Upper lobe of left lung (tissue), 6 donors: ENCODE results near the gene PCDHA5. TPM values are rescaled to one million over a fixed set of nuclear protein-coding genes. Genes with fewer than 3 reads are reported as not detected.
"Not testable (repeated sequence)": the region's sequence is repeated elsewhere in the genome, so short reads cannot be mapped to it uniquely, and the experiment has no call there.

Experiments
- ATAC-seq, 2 donors: fragments of 200-7000 bp; cut with Tn5 transposase; one replicate each; pipeline ENCODE4 v1.9.1; 2022; ENCODE audit warnings: mild to moderate bottlenecking in 2 of 2, moderate library complexity in 2 of 2; ENCODE audit not compliant: low FRiP score in 2 of 2
- DNase-seq, 2 donors: peaks; one replicate each; pipeline ENCODE4 v3.0.0-alpha.2; 2019 to 2020
- H3K27ac ChIP-seq, 4 donors: fragments of 200-600 bp; sonication (generic); one replicate each; pipeline ENCODE4 v1.5.1; 2016 to 2019
- H3K27me3 ChIP-seq, 4 donors: fragments of 200-600 bp; sonication (generic); one replicate each; pipeline ENCODE4 v1.5.1; 2017 to 2019
- H3K36me3 ChIP-seq, 4 donors: fragments of 200-600 bp; sonication (generic); one replicate each; pipeline ENCODE4 v1.5.1; 2016 to 2019
- H3K4me1 ChIP-seq, 4 donors: fragments of 200-600 bp; sonication (generic); one replicate each; pipeline ENCODE4 v1.5.1; 2018 to 2019
- H3K4me3 ChIP-seq, 4 donors: fragments of 200-600 bp; sonication (generic); one replicate each; pipeline ENCODE4 v1.5.1; 2017 to 2019; ENCODE audit warnings: mild to moderate bottlenecking in 2 of 4, moderate library complexity in 1 of 4
- H3K9me3 ChIP-seq, 4 donors: fragments of 200-600 bp; sonication (generic); one replicate each; pipeline ENCODE4 v1.5.1; 2018 to 2019
- CTCF ChIP-seq, 6 experiments: fragments of 450-650 bp in 4 of 6; fragments of 200-600 bp in 2 of 6; sonication (generic) in 2 of 6; IDR thresholded peaks; one replicate each; pipeline ENCODE4 v1.5.1; 2016 to 2019; ENCODE audit warnings: antibody characterized with exemption in 6 of 6
- EP300 ChIP-seq, 4 donors: sonication (generic); formaldehyde crosslinking; IDR thresholded peaks; one replicate each; pipeline ENCODE4 v1.5.1; 2017; ENCODE audit warnings: antibody characterized with exemption in 4 of 4, control low read depth in 2 of 4
- POLR2A ChIP-seq, 4 donors: fragments of 450-650 bp; IDR thresholded peaks; one replicate each; pipeline ENCODE4 v1.5.1; 2016 to 2017; ENCODE audit warnings: antibody characterized with exemption in 4 of 4, mild to moderate bottlenecking in 2 of 4
- POLR2AphosphoS5 ChIP-seq, 2 donors: sonication (generic); formaldehyde crosslinking; IDR thresholded peaks; one replicate each; pipeline ENCODE4 v1.5.1; 2017; ENCODE audit warnings: antibody characterized with exemption in 2 of 2
- WGBS, 2 donors: methylation state at CpG; one replicate each; pipeline ENCODE4 v1.1.5; 2017 to 2018; 5-methylcytosine and 5-hydroxymethylcytosine counted together
- total RNA-seq, 6 donors: library from RNA; depleted of rRNA in 4 of 6; stranded (reverse); fragments of >200 nt in 4 of 6; gene quantifications; one replicate each; pipeline versions ENCODE4 v1.1.0 to v1.2.1, GENCODE V29; 2016 to 2021
- donor health status: DM: no; HTN: no; CAD: no; lungs with moderate emphysema.
- donor health status: DM: no; HTN: yes; CAD: no; lungs with severe emphysema.

The PCDHA5 gene
- total RNA-seq, 6 donors from 2014 or later: 0.15 to 1.4 (median 0.72) TPM

DNA sequence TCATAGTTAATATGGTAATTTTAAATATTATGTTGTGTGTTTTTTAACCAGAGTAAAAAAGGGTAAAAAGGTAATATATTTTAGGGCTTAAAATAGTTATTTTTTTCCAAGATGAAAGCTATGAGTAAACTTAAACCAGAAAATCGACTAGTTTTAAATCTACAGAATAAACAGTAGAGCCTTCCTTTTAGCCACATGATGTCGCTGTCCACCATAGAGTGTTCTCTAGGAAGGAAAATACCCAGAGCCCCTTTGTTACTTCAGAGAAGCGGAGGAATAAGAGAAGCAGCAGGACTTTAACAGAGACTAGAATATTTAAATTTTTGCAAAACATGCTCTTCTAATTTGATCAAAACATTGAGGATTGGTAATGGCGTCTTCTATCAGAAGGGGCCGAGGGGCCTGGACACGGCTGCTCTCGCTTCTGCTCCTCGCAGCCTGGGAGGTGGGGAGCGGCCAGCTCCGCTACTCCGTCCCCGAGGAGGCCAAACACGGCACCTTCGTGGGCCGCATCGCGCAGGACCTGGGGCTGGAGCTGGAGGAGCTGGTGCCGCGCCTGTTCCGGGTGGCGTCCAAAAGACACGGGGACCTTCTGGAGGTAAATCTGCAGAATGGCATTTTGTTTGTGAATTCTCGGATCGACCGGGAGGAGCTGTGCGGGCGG, 26.7 kb upstream of the PCDHA5 start, which contains the start of gene PCDHA2:
TSS of gene PCDHA2 (plus strand) at position 258 of the 664 bp plus-strand sequence.
- no peak within 1 kb of the TSS for H3K27ac ChIP-seq
- WGBS, 2 donors: 18 to 20% methylated on average over 8 to 27 of the region's 27 CpGs
- DNase-seq (peak in 1 of 2 donors; percentile 56), ATAC-seq (no peak)
- TF ChIP-seq CTCF (IDR thresholded peaks at IDR 0.05) (no peak), EP300 (IDR thresholded peaks at IDR 0.05) (no peak), POLR2A (IDR thresholded peaks at IDR 0.05) (no peak), POLR2AphosphoS5 (IDR thresholded peaks at IDR 0.05) (no peak)
- no peaks in the 10 kb centered on the region for H3K4me1 ChIP-seq
- H3K9me3 ChIP-seq: peaks cover 7 to 56% (median 49%) of the 10 kb centered on the region in 4 donors
- H3K4me3 ChIP-seq: peak within 1 kb of the TSS in 3 of 4 donors; percentile 24 to 33 (median 25)
- H3K27me3 ChIP-seq: no peaks in the 10 kb centered on the region
- H3K36me3 ChIP-seq: no peaks in the 10 kb centered on the region

- DNase-seq: no peak
- Histone ChIP-seq H3K27ac (no peak overlapping the region), H3K27me3 (no peaks in the 10 kb centered on the region), H3K9me3 (peaks cover 7 to 51% (median 47%) of the 10 kb centered on the region in 4 donors), H3K36me3 (no peaks in the 10 kb centered on the region), H3K4me1 (no peaks in the 10 kb centered on the region), H3K4me3 (peak overlapping the region in 3 of 4 donors; percentile 24 to 33 (median 25))
- 20 to 29% methylated on average over 14 to 15 of the region's 15 CpGs for WGBS, 2 donors
- TF ChIP-seq POLR2A (IDR thresholded peaks at IDR 0.05): no peak
- ATAC-seq: no peak
Observed at GRCh38 chr5:140795259-140795641, 26.2 kb upstream of the PCDHA5 start.

- ATAC-seq, H3K4me1 ChIP-seq, H3K27ac ChIP-seq, H3K27me3 ChIP-seq, H3K4me3 ChIP-seq, H3K36me3 ChIP-seq: not testable (repeated sequence)
- 59 to 64% methylated on average over 70 to 71 of the region's 72 CpGs for WGBS, 2 donors
- peaks cover 7 to 53% (median 50%) of the 10 kb centered on the region in 4 donors for H3K9me3 ChIP-seq
- peak in 1 of 2 donors; percentile 82 for DNase-seq
Observed at GRCh38 chr5:140796072-140796717, 25.2 kb upstream of the PCDHA5 start.

DNA sequence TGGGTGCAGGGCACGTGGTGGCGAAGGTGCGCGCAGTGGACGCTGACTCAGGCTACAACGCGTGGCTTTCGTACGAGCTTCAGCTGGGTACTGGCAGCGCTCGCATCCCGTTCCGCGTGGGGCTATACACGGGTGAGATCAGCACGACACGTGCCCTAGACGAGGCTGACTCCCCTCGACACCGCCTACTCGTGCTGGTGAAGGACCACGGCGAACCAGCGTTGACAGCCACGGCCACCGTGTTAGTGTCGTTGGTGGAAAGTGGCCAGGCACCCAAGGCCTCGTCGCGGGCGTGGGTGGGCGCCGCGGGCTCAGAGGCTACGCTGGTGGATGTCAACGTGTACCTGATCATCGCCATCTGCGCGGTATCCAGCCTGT, 24.7 kb upstream of the PCDHA5 start:
- ATAC-seq: peak in 1 of 2 donors; percentile 51
- Histone ChIP-seq H3K36me3 (no peaks in the 10 kb centered on the region), H3K9me3 (peaks cover 7 to 58% (median 55%) of the 10 kb centered on the region in 4 donors), H3K27ac (no peak overlapping the region), H3K4me1 (no peaks in the 10 kb centered on the region), H3K4me3 (no peak overlapping the region), H3K27me3 (no peaks in the 10 kb centered on the region)
- peak in 1 of 2 donors; percentile 72 for DNase-seq
- WGBS, 2 donors: 55 to 63% methylated on average over 23 to 39 of the region's 39 CpGs
- no peak for TF ChIP-seq POLR2A (IDR thresholded peaks at IDR 0.05)
- TF ChIP-seq CTCF (IDR thresholded peaks at IDR 0.05): no peak
- no peak for TF ChIP-seq POLR2AphosphoS5 (IDR thresholded peaks at IDR 0.05)
- no peak for TF ChIP-seq EP300 (IDR thresholded peaks at IDR 0.05)

DNA sequence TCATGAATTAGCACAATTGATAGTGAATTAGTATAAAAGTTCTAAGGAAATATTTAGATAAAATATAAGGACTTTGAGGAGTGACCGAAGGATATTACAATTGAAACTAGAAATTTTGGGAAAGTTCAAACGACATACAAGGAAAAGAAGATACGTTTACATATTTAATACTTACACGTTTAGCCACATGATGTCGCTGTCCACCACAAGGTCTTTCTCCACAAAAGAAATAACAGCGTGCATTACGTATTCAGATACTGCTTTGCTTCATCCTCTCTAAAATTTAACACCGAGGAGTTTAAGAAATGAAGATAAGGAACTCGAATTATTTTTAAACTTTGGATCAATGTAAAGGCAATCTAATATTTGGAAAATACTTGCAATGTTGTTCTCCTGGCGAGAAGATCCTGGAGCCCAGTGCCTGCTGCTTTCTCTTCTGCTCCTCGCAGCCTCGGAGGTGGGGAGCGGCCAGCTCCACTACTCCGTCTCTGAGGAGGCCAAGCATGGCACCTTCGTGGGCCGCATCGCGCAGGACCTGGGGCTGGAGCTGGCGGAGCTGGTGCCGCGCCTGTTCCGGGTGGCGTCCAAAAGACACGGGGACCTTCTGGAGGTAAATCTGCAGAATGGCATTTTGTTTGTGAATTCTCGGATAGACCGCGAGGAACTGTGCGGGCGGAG, 20.5 kb upstream of the PCDHA5 start, which contains the start of gene PCDHA3:
TSS of gene PCDHA3 (plus strand) at position 242 of the 678 bp plus-strand sequence.
- Histone ChIP-seq H3K4me1 (no peaks in the 10 kb centered on the region), H3K27ac (no peak within 1 kb of the TSS), H3K36me3 (no peaks in the 10 kb centered on the region), H3K27me3 (no peaks in the 10 kb centered on the region), H3K9me3 (peaks cover 5 to 42% (median 40%) of the 10 kb centered on the region in 4 donors), H3K4me3 (peak within 1 kb of the TSS in 3 of 4 donors; percentile 36 to 43 (median 38))
- no peak for ATAC-seq
- no peak for TF ChIP-seq POLR2A (IDR thresholded peaks at IDR 0.05)
- TF ChIP-seq CTCF (IDR thresholded peaks at IDR 0.05): peak in 1 of 6 experiments; percentile 12
- no peak for TF ChIP-seq EP300 (IDR thresholded peaks at IDR 0.05)
- DNase-seq: peak in 1 of 2 donors; percentile 64
- 13 to 14% methylated on average over 21 to 29 of the region's 29 CpGs for WGBS, 2 donors
